NCI-H1694 (cell line): Measurements from ENCODE around the gene LARGE1.
A peak's percentile ranks its signal among the peaks of the same experiment; 100 is the strongest.
"Not testable (repeated sequence)": the region's sequence is repeated elsewhere in the genome, so short reads cannot be mapped to it uniquely, and the experiment has no call there.

Source experiments
- DNase-seq: peaks from one replicate; lab custom pipeline; 2025; lab: John Stamatoyannopoulos, UW

Gene LARGE1

DNA sequence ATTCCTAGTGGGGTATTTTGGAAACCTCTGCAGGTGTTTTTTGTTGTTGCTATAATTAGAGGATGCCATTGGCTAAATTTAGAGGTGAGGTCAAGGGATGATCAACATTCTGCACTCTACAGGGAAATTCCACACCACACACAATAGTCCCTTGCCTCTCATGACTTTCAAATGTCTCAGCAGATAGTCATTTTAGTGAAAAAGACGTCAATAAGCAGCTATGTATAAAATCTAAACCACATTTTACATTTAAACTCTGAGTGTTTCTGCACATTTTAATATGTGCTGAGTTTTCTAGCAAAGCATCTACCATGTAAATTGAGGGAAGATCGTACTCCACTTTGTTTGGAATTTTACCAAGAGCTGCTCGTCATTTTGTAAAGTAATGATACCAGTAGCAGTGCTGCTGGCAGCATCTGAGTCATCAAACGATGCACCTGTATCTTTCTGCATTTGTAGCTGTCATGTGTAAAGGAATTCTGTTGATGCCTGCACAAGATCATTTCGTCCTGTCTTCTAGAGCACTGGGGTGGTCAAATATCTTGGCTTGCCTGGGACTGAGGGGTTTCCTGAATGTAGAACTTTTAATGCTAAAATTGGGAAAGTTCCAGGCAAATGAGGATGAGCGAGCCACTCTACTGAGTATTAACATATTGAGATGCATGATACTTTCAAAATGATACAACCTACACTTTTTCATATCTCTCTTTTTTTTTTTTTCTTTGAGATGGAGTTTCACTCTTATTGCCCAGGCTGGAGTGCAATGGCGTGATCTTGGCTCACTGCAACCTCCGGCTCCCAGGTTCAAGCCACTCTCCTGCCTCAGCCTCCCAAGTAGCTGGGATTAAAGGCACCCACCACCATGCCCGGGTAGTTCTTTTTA, 447.6 kb downstream of the LARGE1 start:
- DNase-seq, result no peak

GRCh38 chr22:33470456-33470855, 449.8 kb downstream of the LARGE1 start:
- no peak for DNase-seq

DNA sequence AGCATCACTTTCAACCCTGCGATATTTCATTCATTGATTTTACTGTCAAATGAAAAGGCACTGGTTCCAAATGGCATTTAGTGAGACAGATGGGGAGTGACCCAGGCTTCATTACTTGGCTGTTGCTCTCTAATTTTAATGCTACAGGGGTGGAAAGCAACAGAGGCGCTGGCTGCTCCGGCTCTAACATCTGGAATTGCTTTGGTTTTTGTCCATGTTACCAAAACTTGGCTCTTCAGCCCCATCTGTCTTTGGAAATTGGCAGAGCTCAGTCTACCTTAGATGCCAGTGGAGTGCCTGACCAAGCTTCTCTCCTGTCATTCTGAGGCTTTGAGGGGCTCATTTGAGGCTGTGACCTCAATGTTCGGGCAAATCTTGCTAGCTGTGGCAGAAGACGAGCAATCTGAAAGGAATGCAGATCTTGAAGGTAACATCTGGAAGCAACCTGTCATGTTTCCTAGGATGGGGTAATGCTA, 452.6 kb downstream of the LARGE1 start:
- no peak for DNase-seq

GRCh38 chr22:33467080-33467479, 453.2 kb downstream of the LARGE1 start:
- DNase-seq, result no peak

GRCh38 chr22:33465554-33465953, 454.7 kb downstream of the LARGE1 start:
- no peak for DNase-seq

DNA sequence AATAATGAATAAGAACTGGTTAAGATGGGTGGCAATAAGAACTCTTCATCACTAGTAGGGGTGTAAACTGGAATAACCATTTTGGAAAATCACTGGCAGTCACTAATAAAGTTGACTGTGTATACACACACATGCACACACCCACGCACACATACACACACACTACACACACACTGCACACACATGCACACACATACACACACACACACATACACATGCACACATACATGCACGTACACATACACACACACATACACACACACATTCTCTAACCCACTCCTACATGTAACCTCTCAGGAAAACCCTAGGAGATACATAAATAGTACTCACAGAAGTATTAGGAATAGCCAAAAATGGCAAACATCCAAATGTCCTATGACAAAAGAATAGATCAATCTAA, 455.6 kb downstream of the LARGE1 start:
- DNase-seq, result no peak

- DNase-seq, result no peak
These were observed 458.4 kb downstream of the LARGE1 start for GRCh38 chr22:33461698-33462434.

DNA sequence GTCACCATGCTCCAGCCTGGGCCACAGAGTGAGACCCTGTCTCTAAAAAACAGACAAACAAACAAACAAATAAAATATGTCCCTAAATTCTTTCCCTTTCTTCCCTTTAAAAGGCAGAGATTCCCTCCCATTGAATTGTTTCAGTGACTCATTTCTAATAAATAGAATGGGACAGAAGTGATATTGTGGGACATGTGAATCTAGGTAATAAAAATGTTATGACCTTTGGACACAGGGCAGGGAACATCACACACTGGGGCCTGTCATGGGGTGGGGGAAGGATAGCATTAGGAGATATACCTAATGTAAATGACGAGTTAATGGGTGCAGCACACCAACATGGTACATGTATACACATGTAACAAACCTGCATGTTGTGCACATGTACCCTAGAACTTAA, 459.0 kb downstream of the LARGE1 start:
- not testable (repeated sequence) for DNase-seq

DNA sequence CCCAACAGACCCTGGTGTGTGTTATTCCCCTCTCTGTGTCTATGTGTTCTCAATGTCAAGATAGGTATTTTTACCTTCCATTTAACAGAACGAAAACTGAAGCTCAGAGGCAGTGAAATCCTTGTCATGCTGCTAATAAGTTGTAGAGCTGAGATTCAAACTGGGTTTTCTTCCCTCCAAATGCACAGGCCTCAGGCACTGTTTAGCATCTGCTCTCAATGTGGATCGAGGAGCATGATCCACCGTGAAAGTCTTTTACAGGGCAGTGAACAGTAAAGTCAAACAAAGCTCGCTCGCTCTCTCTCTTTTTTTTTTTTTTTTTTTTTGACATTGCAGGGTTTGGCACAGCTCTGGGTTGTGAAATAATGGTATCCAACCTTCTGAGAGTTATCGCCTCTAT, 461.1 kb downstream of the LARGE1 start:
- no peak for DNase-seq

- no peak for DNase-seq
These were observed 463.8 kb downstream of the LARGE1 start for GRCh38 chr22:33456511-33456910.

GRCh38 chr22:33455036-33455435, 465.2 kb downstream of the LARGE1 start:
- no peak for DNase-seq

GRCh38 chr22:33451866-33452469, 468.3 kb downstream of the LARGE1 start:
- no peak for DNase-seq

DNA sequence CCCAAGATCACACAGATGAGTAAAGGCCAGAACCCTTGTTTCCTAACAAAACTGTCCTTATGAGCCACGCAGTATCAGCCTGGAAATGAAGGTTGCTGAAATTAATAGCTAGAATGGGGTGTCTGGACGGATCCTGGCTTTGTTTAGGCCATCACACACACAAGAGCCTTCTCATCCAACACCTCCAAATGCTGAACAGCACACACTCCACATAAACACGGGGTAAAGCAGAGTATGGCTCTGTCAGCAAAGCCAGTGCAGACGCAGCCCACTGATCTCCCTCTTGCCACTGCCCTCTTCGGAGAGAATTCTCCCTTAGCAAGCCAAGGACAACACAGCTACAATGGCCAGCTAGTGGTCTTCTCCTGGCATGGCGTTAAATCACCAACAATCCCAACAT, 469.5 kb downstream of the LARGE1 start:
- no peak for DNase-seq

GRCh38 chr22:33447733-33448132, 472.5 kb downstream of the LARGE1 start:
- peak; percentile 70 for DNase-seq

DNA sequence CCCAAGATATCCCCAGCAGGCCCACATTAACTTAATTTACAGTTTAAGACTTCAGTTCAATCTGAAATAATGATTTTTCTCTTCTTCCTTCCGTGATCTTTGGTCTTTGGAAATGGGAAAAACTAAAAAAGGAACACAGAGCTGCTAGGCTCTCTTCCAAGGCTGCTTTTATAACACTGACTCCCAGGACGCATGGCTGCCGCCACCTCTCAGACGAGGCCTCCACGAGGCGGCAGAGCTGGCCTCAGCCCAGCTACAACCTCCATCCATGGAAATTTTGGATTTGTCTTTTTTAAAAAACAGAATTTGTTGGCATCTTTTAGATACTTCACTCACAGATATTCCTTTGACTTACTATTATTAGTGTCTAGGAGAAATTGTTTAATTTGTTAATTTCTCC, 476.6 kb downstream of the LARGE1 start:
- no peak for DNase-seq

GRCh38 chr22:33440756-33441155, 479.5 kb downstream of the LARGE1 start:
- no peak for DNase-seq

- peak; percentile 13 for DNase-seq
These were observed 482.0 kb downstream of the LARGE1 start for GRCh38 chr22:33438273-33438672.

GRCh38 chr22:33431300-33431699, 489.0 kb downstream of the LARGE1 start:
- no peak for DNase-seq

DNA sequence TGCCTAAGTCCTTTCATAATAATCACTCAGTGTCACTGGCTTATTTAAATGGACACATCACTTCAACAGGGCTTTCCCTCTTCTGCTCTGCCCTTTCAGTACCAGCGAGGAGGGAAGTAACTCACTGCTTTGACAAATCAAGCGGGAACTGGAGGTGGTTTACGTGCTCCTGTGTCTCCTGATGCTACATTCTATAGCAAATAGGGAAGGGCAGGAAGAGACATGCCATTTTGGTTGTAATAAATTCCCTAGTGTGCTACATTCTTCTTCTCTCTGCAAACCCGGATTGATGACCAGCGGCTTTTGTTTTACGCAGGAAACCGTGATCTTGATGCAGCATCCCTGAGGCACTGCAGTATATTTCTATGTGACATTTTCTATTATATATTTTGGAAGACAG, 491.0 kb downstream of the LARGE1 start:
- DNase-seq, result no peak

DNA sequence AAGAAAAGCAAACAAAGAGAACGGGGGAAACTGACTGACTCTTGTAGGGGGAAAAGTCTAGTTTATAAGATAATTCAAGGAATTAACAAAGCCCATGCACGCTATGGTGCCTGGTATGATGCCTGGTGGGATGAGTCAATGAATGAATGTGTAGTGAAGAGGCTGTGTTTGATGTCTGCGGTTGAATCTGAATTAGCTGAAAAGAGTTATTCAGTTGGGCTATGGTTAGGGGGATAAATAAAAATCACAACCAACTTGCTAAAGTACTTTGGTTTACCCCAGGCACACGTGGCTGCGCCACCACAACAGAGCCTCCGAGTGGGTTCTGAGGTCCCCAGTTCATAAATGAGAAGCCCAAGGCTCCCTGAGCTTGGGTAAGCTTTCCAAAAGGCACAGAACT, 492.8 kb downstream of the LARGE1 start:
- no peak for DNase-seq

DNA sequence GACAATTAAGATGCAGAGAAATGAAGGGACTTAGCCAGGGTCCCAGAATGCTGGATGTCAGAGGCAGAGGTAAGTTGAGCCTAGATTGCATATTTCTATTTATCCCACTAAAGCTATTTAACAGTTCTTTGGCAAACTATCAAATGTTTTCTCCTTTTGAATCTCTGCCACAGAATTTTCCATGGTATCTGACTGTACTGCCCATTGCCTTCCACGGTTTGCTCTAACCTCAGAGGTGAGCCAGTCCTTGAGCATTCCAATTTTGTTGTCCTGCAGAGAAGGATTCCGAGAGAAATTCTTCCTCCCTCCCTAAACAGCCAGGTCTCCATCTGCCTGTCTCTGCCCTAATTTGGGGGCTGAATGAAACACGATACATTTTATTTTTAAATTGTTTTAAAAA, 493.8 kb downstream of the LARGE1 start:
- DNase-seq, result no peak

DNA sequence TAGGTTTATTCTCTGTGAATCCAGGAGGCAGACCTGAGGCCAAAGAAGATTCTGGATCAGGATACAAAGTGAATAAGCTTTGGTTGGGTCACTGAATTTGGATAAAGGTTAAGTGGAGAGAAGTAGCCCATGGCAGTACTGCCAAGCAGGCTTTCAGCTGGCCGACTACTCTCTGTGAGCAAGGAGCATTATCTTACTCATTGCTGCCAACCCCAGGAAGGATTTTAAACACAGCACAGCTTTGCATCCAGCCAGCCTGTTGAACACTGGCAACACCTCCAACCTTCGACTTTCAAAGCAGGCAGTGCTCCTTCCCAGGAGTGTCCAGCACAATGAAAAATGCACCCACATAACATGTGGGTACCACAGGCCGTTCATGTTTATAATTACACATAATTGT, 498.4 kb downstream of the LARGE1 start:
- no peak for DNase-seq

DNA sequence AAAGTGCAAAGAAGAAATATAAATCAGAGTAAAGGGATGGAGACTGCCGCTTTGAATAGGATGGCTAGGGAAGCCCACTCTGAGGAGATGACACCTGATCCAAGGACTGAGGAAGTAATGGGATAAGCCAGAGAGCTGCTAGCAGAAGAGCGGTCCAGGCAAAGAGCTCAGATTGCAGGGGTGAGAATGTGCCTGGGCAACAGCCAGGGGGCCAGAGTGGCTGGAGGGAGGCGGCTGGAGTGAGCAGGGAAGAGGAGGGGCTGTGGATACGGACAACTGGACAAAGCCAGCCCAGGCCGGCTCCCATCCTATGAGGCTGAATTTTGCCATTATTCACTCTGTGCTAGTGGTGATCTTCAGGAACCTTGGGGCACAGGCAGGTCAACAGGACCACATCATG, 501.8 kb downstream of the LARGE1 start:
- no peak for DNase-seq
